Ovary (tissue), 9 donors: ENCODE measurements around the gene LGR6. TPM values are rescaled to one million over a fixed set of nuclear protein-coding genes. Genes with fewer than 3 reads are reported as not detected.

ENCODE experiments used
- DNase-seq, 5 donors: peaks; one replicate each; pipeline ENCODE4 v3.0.0-alpha.2; 2019 to 2020
- H3K27ac ChIP-seq, 2 donors: fragments of 200-600 bp; one replicate each; pipeline versions ENCODE4 v1.5.1 to v1.8.0; 2019 to 2022
- H3K27me3 ChIP-seq: fragments of 200-600 bp; one replicate; pipeline ENCODE4 v1.8.0; 2022
- H3K36me3 ChIP-seq: fragments of 200-600 bp; sonication (generic); one replicate; pipeline ENCODE4 v1.5.1; 2019
- H3K4me1 ChIP-seq: one replicate; pipeline ENCODE4 v1.8.1; 2013; ENCODE audit warnings: mild to moderate bottlenecking, moderate library complexity; ENCODE audit not compliant: insufficient read depth
- H3K4me3 ChIP-seq: fragments of 200-600 bp; sonication (generic); one replicate; pipeline ENCODE4 v1.5.1; 2017
- H3K9me3 ChIP-seq, 2 donors: fragments of 200-600 bp in 1 of 2; sonication (generic) in 1 of 2; one replicate each; pipeline versions ENCODE4 v1.5.1 to v1.8.1; 2013 to 2019; ENCODE audit warnings: mild to moderate bottlenecking in 1 of 2, moderate library complexity in 1 of 2
- CTCF ChIP-seq, 3 donors: fragments of 450-650 bp in 2 of 3; fragments of 200-600 bp in 1 of 3; IDR thresholded peaks; one replicate each; pipeline versions ENCODE4 v1.5.1 to v1.8.0; 2016 to 2022; ENCODE audit warnings: antibody characterized with exemption in 3 of 3, mild to moderate bottlenecking in 1 of 3
- EP300 ChIP-seq: sonication (generic); formaldehyde crosslinking; IDR thresholded peaks from one replicate; pipeline ENCODE4 v1.6.1; 2017; ENCODE audit warnings: antibody characterized with exemption
- POLR2A ChIP-seq: fragments of 450-650 bp; IDR thresholded peaks from one replicate; pipeline ENCODE4 v1.6.1; 2017; ENCODE audit warnings: antibody characterized with exemption, mild to moderate bottlenecking, moderate library complexity
- WGBS, 3 donors: extraction: QIAGEN DNeasy Blood & Tissue Kit in 1 of 3; methylation state at CpG; one replicate each; pipeline versions ENCODE4 v1.1.5 to v1.1.7; 2013 to 2017; 5-methylcytosine and 5-hydroxymethylcytosine counted together
- intact Hi-C, 4 donors: fragments of 100-400 bp; cut with DNase I; formaldehyde crosslinking; loops; one replicate each; pipeline versions ENCODE4 v1.11.0 to v1.15.1; 2022 to 2023
- polyA plus RNA-seq, 2 donors: library from polyadenylated mRNA; stranded (reverse); fragments of 200-250 nt in 1 of 2; fragments of 350-450 nt in 1 of 2; fragmentation: Illumina TruSeq in 1 of 2; extraction: RNeasy Lipid Tissue Mini Kit (QIAGEN cat#74804) in 1 of 2; gene quantifications; one replicate each; pipeline ENCODE4 v1.2.3, GENCODE V29; 2013 to 2014
- total RNA-seq, 7 donors: library from RNA; depleted of rRNA in 2 of 7; stranded (reverse); fragments of >200 nt in 2 of 7; fragmentation: NEBNext Ultra II Directional in 3 of 7; extraction: Animal tissue kit (Norgen Biotek cat#: 25700) in 3 of 7; gene quantifications; one replicate each; pipeline versions ENCODE4 v1.1.0 to v1.2.4, GENCODE V29; 2016 to 2023
- donor health status: DM: no; HTN: no; CAD: no; lungs with moderate emphysema.
- donor health status: DM: no; HTN: no; CAD: no.
- donor health status: Bipolar disorder and iron deficiency.
- donor health status: DM: yes; HTN: yes; CAD: no.
- donor health status: DM: no; HTN: no; CAD: no.
- donor health status: DM: yes; HTN: yes; CAD: no.

LGR6 gene
- total and polyA plus RNA-seq, 9 donors, result 0.24 to 12.4 (median 1.4) TPM

- 60 to 82% (median 61%) methylated on average over 6 of the region's 6 CpGs for WGBS, 3 donors
- TF ChIP-seq EP300 (no peak), CTCF (IDR thresholded peaks at IDR 0.05) (no peak), POLR2A (no peak)
- H3K27me3 ChIP-seq, result no peaks in the 10 kb centered on the region
- no peak overlapping the region for H3K27ac ChIP-seq
- no peaks in the 10 kb centered on the region for H3K9me3 ChIP-seq
- H3K36me3 ChIP-seq, result no peaks in the 10 kb centered on the region
- peak in 1 of 5 donors; percentile 3 for DNase-seq
- intact Hi-C loops, result no loop called here
- no peaks in the 10 kb centered on the region for H3K4me1 ChIP-seq
- H3K4me3 ChIP-seq, result no peak overlapping the region
Measured at GRCh38 chr1:202264300-202264699, 70.7 kb downstream of the LGR6 start.

GRCh38 chr1:202264726-202265125, 71.1 kb downstream of the LGR6 start:
- Histone ChIP-seq H3K27ac (no peak overlapping the region), H3K27me3 (no peaks in the 10 kb centered on the region), H3K4me1 (no peaks in the 10 kb centered on the region), H3K36me3 (no peaks in the 10 kb centered on the region), H3K4me3 (no peak overlapping the region), H3K9me3 (no peaks in the 10 kb centered on the region)
- intact Hi-C loops, result no loop called here
- 63 to 69% (median 68%) methylated on average over 3 of the region's 3 CpGs for whole genome bisulfite sequencing, 3 donors
- no peak for DNase-seq
- no peak for TF ChIP-seq CTCF (IDR thresholded peaks at IDR 0.05)
- no peak for TF ChIP-seq POLR2A
- no peak for TF ChIP-seq EP300

- intact Hi-C loops, result no loop called here
- Histone ChIP-seq H3K4me1 (no peaks in the 10 kb centered on the region), H3K27me3 (no peaks in the 10 kb centered on the region), H3K9me3 (no peaks in the 10 kb centered on the region), H3K4me3 (no peak overlapping the region), H3K27ac (no peak overlapping the region), H3K36me3 (no peaks in the 10 kb centered on the region)
- DNase-seq, result no peak
- 87 to 88% (median 88%) methylated on average over 9 of the region's 9 CpGs for WGBS, 3 donors
- TF ChIP-seq CTCF (IDR thresholded peaks at IDR 0.05) (no peak), EP300 (no peak), POLR2A (no peak)
Measured at GRCh38 chr1:202266061-202266765, 72.6 kb downstream of the LGR6 start.

GRCh38 chr1:202268032-202268431, 74.4 kb downstream of the LGR6 start:
- no peaks in the 10 kb centered on the region for H3K36me3 ChIP-seq
- no peaks in the 10 kb centered on the region for H3K27me3 ChIP-seq
- intact Hi-C loops, result no loop called here
- WGBS, 3 donors, result 77 to 83% (median 77%) methylated on average over 13 of the region's 13 CpGs
- H3K9me3 ChIP-seq, result no peaks in the 10 kb centered on the region
- DNase-seq, result peak in 1 of 5 donors; percentile 4
- no peak for TF ChIP-seq CTCF (IDR thresholded peaks at IDR 0.05)
- TF ChIP-seq POLR2A, result no peak
- TF ChIP-seq EP300, result no peak
- H3K4me3 ChIP-seq, result no peak overlapping the region
- H3K4me1 ChIP-seq, result no peaks in the 10 kb centered on the region
- H3K27ac ChIP-seq, result no peak overlapping the region
